Testis (tissue), 3 donors: ENCODE results near the gene TP73. TPM values are rescaled to one million over a fixed set of nuclear protein-coding genes. Genes with fewer than 3 reads are reported as not detected.

Source experiments
- DNase-seq: peaks from one replicate; pipeline ENCODE4 v3.0.0-alpha.2; 2019
- H3K27ac ChIP-seq, 2 donors: fragments of 200-600 bp; sonication (generic); one replicate each; pipeline ENCODE4 v1.5.1; 2019
- H3K27me3 ChIP-seq: fragments of 200-600 bp; sonication (generic); one replicate; pipeline ENCODE4 v1.5.1; 2019
- H3K36me3 ChIP-seq: fragments of 200-600 bp; sonication (generic); one replicate; pipeline ENCODE4 v1.5.1; 2017; ENCODE audit warnings: low read depth; ENCODE audit errors: missing control alignments
- H3K4me1 ChIP-seq: fragments of 200-600 bp; sonication (generic); one replicate; pipeline ENCODE4 v1.5.1; 2019
- H3K4me3 ChIP-seq, 2 donors: fragments of 200-600 bp; sonication (generic); one replicate each; pipeline ENCODE4 v1.5.1; 2017 to 2019
- H3K9me3 ChIP-seq: fragments of 200-600 bp; sonication (generic); one replicate; pipeline ENCODE4 v1.5.1; 2017
- CTCF ChIP-seq, 3 experiments: fragments of 450-650 bp in 2 of 3; fragments of 200-600 bp in 1 of 3; sonication (generic) in 1 of 3; IDR thresholded peaks; one replicate each; pipeline ENCODE4 v1.5.1; 2016 to 2019; ENCODE audit warnings: antibody characterized with exemption in 3 of 3, mild to moderate bottlenecking in 2 of 3, moderate library complexity in 1 of 3
- POLR2A ChIP-seq: fragments of 450-650 bp; IDR thresholded peaks from one replicate; pipeline ENCODE4 v1.6.1; 2017; ENCODE audit warnings: antibody characterized with exemption, mild to moderate bottlenecking, moderate library complexity
- WGBS, 2 donors: methylation state at CpG; one replicate each; pipeline ENCODE4 v1.1.5; 2018; 5-methylcytosine and 5-hydroxymethylcytosine counted together
- intact Hi-C: fragments of 100-400 bp; cut with DNase I; formaldehyde crosslinking; loops from one replicate; pipeline ENCODE4 v1.15.1; 2023; ENCODE audit warnings: low total_unique reads
- polyA plus RNA-seq: library from polyadenylated mRNA; stranded (reverse); fragments of 350-450 nt; fragmentation: Illumina TruSeq; extraction: RNeasy Lipid Tissue Mini Kit (QIAGEN cat#74804); gene quantifications from one replicate; pipeline ENCODE4 v1.2.3, GENCODE V29; 2014; ENCODE audit warnings: low read depth, low replicate concordance; ENCODE audit not compliant: insufficient read depth
- total RNA-seq, 2 donors: library from RNA; depleted of rRNA; stranded (reverse); fragments of >200 nt; gene quantifications; one replicate each; pipeline ENCODE4 v1.2.3, GENCODE V29; 2016

Gene TP73
- total and polyA plus RNA-seq, 3 donors from 2014 or later, result 1.3 to 2.2 (median 1.5) TPM

DNA sequence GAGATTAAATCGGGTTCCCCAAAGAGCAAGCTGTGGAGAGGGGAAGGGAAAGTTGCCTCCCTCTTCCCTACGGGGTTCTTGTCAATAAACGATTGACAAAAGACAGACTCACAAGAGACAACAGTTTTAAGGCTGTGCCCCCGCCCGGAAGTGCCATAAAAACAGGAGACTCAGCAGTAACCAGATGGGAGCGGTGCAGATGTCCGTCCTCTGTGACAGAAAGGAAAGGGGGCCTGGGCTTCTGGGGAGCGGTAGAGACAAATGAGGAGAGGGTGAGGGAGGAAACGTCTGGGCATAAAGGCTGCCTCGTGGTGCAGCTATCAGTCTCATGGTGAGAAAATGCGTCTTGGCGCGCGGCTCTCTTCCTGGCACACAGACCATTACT, 5.9 kb downstream of the TP73 start:
- no peak for DNase-seq
- no peaks in the 10 kb centered on the region for H3K36me3 ChIP-seq
- no peaks in the 10 kb centered on the region for H3K27me3 ChIP-seq
- H3K4me3 ChIP-seq, result no peak overlapping the region
- no peak for TF ChIP-seq CTCF (IDR thresholded peaks at IDR 0.05)
- no peak for TF ChIP-seq POLR2A
- no peak overlapping the region for H3K27ac ChIP-seq
- intact Hi-C loops, result no loop called here
- H3K4me1 ChIP-seq, result no peaks in the 10 kb centered on the region
- WGBS, 2 donors, result 56 to 66% methylated on average over 14 of the region's 14 CpGs
- H3K9me3 ChIP-seq, result no peaks in the 10 kb centered on the region

- no peak for DNase-seq
- WGBS, 2 donors, result 75 to 88% methylated on average over 15 of the region's 15 CpGs
- intact Hi-C loops, result no loop called here
- Histone ChIP-seq H3K9me3 (no peaks in the 10 kb centered on the region), H3K27me3 (no peaks in the 10 kb centered on the region), H3K36me3 (no peaks in the 10 kb centered on the region), H3K4me1 (no peaks in the 10 kb centered on the region), H3K4me3 (no peak overlapping the region), H3K27ac (no peak overlapping the region)
- TF ChIP-seq CTCF (IDR thresholded peaks at IDR 0.05) (no peak), POLR2A (no peak)
Measured at GRCh38 chr1:3659093-3659492, 6.8 kb downstream of the TP73 start.

DNA sequence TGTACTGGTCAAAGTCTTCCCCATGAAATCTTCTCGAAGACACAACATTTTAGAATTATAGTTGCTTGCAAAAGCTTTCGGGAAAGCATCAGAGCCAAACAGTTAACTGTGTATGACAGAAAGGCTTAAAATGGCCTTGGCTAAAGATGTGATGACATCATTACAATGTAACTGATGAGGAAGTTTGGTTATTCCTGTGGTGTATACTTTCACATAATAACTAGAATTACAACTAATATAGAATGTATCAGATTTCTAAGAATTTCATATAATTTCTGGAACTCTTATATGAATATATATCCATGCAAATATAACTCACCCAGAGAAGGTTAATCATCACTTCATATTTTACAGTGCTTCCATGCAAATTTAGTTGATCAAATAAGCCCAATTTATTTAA, 8.4 kb downstream of the TP73 start:
- H3K27me3 ChIP-seq, result no peaks in the 10 kb centered on the region
- H3K4me3 ChIP-seq, result no peak overlapping the region
- 84 to 87% methylated on average over 2 of the region's 2 CpGs for WGBS, 2 donors
- H3K36me3 ChIP-seq, result no peaks in the 10 kb centered on the region
- H3K4me1 ChIP-seq, result no peaks in the 10 kb centered on the region
- no peak for DNase-seq
- no peaks in the 10 kb centered on the region for H3K9me3 ChIP-seq
- no peak for TF ChIP-seq POLR2A
- TF ChIP-seq CTCF (IDR thresholded peaks at IDR 0.05), result no peak
- no peak overlapping the region for H3K27ac ChIP-seq
- intact Hi-C loops, result no loop called here

GRCh38 chr1:3661631-3662030, 9.3 kb downstream of the TP73 start:
- Histone ChIP-seq H3K4me3 (no peak overlapping the region), H3K27me3 (no peaks in the 10 kb centered on the region), H3K27ac (no peak overlapping the region), H3K4me1 (no peaks in the 10 kb centered on the region), H3K9me3 (no peaks in the 10 kb centered on the region), H3K36me3 (no peaks in the 10 kb centered on the region)
- intact Hi-C loops, result no loop called here
- 93 to 94% methylated on average over 4 of the region's 4 CpGs for WGBS, 2 donors
- DNase-seq, result no peak
- TF ChIP-seq POLR2A, result no peak
- no peak for TF ChIP-seq CTCF (IDR thresholded peaks at IDR 0.05)

- H3K27me3 ChIP-seq, result no peaks in the 10 kb centered on the region
- DNase-seq, result no peak
- no peaks in the 10 kb centered on the region for H3K4me1 ChIP-seq
- no peaks in the 10 kb centered on the region for H3K36me3 ChIP-seq
- no peak overlapping the region for H3K4me3 ChIP-seq
- intact Hi-C loops, result no loop called here
- no peaks in the 10 kb centered on the region for H3K9me3 ChIP-seq
- TF ChIP-seq CTCF (IDR thresholded peaks at IDR 0.05) (no peak), POLR2A (no peak)
- 87 to 91% methylated on average over 16 of the region's 16 CpGs for WGBS, 2 donors
- H3K27ac ChIP-seq, result no peak overlapping the region
Measured at GRCh38 chr1:3662080-3662671, 9.9 kb downstream of the TP73 start.
